Measurements from ENCODE around the gene TUBA3E. TPM values are rescaled to one million over a fixed set of nuclear protein-coding genes. Genes with fewer than 3 reads are reported as not detected.
"Not testable (repeated sequence)": the region's sequence is repeated elsewhere in the genome, so short reads cannot be mapped to it uniquely, and the experiment has no call there.

Gene TUBA3E
- total and polyA plus RNA-seq, 9 donors = 0.07 to 1.3 (median 0.52) TPM; not detected in 4

DNA sequence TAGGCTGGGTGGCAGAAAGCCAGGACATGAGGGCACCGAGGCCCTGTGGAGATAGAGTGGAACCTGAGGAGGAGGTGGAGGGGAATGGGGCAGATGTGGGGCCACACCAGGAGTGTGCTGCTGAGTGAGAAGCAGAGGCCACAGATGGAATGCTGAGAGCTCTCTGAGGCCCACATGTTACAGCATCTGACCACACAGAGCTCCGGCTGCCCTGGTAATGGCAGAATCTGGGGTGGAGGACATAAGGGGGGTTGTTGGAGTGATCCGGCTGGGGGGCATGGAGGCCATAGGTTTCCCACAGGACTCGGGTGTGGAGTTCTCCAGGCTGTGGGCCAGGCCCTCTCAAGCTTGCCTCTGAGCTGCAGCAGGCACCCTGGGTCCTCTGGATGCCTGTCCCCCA lies 12.3 kb downstream of the TUBA3E start:
- DNase-seq = no peak
- Histone ChIP-seq H3K9me3 (no peaks in the 10 kb centered on the region), H3K4me3 (no peak overlapping the region), H3K27ac (no peak overlapping the region), H3K27me3 (no peaks in the 10 kb centered on the region), H3K36me3 (no peaks in the 10 kb centered on the region), H3K4me1 (ENCODE audit: insufficient read depth) (peaks cover 4% of the 10 kb centered on the region)
- intact Hi-C loops (cut with DNase I) = loop anchor here in 3 of 4 donors (5.0 to 10.0 kb wide), 3 partner anchors 149 to 1301 kb away; partner anchors contain the start of gene IMP4 (in 1 of the 3)
- 69 to 77% (median 76%) methylated on average over 4 of the region's 4 CpGs for WGBS, 3 donors
- TF ChIP-seq EP300 (IDR thresholded peaks at IDR 0.05) (no peak), POLR2A (IDR thresholded peaks at IDR 0.05) (no peak)
- TF ChIP-seq, protein P1, sequence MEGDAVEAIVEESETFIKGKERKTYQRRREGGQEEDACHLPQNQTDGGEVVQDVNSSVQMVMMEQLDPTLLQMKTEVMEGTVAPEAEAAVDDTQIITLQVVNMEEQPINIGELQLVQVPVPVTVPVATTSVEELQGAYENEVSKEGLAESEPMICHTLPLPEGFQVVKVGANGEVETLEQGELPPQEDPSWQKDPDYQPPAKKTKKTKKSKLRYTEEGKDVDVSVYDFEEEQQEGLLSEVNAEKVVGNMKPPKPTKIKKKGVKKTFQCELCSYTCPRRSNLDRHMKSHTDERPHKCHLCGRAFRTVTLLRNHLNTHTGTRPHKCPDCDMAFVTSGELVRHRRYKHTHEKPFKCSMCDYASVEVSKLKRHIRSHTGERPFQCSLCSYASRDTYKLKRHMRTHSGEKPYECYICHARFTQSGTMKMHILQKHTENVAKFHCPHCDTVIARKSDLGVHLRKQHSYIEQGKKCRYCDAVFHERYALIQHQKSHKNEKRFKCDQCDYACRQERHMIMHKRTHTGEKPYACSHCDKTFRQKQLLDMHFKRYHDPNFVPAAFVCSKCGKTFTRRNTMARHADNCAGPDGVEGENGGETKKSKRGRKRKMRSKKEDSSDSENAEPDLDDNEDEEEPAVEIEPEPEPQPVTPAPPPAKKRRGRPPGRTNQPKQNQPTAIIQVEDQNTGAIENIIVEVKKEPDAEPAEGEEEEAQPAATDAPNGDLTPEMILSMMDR (IDR thresholded peaks at IDR 0.05) = no peak

DNA sequence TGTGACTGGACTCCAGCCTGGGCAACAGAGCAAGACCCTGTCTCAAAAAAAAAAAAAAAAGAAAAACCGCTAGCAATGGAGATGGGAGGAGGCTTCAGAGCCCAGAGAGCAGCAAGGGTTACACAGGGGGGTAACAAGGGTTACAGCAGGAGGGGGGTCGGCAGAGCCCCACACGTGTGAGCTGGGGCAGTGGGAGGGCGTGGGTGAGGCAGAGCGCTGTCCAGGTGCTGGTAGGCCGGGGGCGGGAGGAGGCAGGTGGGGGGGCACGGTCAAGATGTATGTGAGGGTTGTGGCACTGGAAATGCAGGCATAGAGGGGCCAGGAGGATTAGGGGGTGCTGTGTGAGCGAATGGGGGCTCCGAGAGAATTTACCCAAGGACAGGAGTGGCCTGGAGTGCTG lies 12.8 kb downstream of the TUBA3E start:
- intact Hi-C loops (cut with DNase I) = loop anchor here in 3 of 4 donors (5.0 to 10.0 kb wide), 3 partner anchors 149 to 1302 kb away; partner anchors contain the start of gene IMP4 (in 1 of the 3)
- DNase-seq = no peak
- Histone ChIP-seq H3K36me3 (no peaks in the 10 kb centered on the region), H3K27me3 (no peaks in the 10 kb centered on the region), H3K9me3 (no peaks in the 10 kb centered on the region), H3K4me1 (ENCODE audit: insufficient read depth) (peaks cover 6% of the 10 kb centered on the region), H3K27ac (no peak overlapping the region), H3K4me3 (no peak overlapping the region)
- 77 to 83% (median 81%) methylated on average over 8 to 10 of the region's 10 CpGs for WGBS, 3 donors
- no peak for TF ChIP-seq POLR2A (IDR thresholded peaks at IDR 0.05)
- TF ChIP-seq EP300 (IDR thresholded peaks at IDR 0.05) = no peak
- TF ChIP-seq, protein P1 (IDR thresholded peaks at IDR 0.05) = no peak

DNA sequence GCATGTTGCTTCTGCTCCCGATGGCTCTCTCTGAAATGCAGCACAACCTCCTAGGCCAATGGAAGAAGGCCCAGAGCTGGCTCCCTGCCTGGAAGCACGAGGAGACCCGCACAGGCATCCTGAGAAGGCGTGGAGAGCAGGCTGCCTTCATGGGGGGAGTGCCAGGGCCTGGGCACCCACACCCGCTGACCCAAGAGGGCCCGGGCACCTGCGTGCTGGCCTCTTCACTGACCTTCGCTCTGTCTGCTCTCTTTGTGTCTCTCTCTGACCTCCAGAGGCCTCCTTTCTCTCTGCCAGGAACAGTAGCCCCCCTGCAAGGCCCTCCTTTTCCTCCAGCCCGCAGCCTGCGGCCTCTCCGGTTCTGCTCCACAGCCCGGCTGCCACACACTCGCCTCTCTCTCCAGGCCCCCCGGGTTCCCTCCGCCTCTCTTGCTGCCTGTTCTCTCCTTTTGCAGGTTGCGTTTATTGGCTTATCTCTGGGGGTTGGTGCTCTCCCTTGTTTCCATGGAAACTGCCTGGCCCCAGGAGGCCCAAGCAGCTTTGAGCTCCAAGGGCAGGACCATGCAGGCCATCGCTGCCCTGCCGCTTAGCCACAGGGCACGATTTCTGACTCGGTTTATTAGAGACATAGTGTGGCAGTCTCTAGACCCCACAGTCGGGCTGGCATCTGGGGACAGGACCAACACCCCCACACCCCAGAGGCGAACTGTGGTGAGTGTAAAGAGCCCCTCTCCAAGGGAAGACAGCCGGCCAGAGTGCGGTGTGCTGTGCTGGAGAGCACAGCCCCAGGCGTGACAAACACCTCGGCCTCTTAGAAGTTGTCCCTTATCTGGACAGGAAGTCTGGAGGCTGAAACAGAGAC lies 14.5 kb downstream of the TUBA3E start:
- Histone ChIP-seq H3K4me3 (no peak overlapping the region), H3K27ac (peak overlapping the region in 1 of 2 donors; percentile 38), H3K27me3 (no peaks in the 10 kb centered on the region), H3K36me3 (no peaks in the 10 kb centered on the region), H3K9me3 (no peaks in the 10 kb centered on the region), H3K4me1 (ENCODE audit: insufficient read depth) (peaks cover 7% of the 10 kb centered on the region)
- peak; percentile 63 to 85 (median 66) for DNase-seq
- 40 to 44% (median 43%) methylated on average over 26 of the region's 26 CpGs for WGBS, 3 donors
- TF ChIP-seq POLR2A (IDR thresholded peaks at IDR 0.05) (no peak), EP300 (IDR thresholded peaks at IDR 0.05) (no peak)
- TF ChIP-seq, protein P1 (IDR thresholded peaks at IDR 0.05) = no peak
- intact Hi-C loops (cut with DNase I) = loop anchor here (5.0 to 10.0 kb wide), 4 partner anchors 149 to 161 kb away; partner anchors contain the start of gene IMP4 (in 2 of the 4)

DNA sequence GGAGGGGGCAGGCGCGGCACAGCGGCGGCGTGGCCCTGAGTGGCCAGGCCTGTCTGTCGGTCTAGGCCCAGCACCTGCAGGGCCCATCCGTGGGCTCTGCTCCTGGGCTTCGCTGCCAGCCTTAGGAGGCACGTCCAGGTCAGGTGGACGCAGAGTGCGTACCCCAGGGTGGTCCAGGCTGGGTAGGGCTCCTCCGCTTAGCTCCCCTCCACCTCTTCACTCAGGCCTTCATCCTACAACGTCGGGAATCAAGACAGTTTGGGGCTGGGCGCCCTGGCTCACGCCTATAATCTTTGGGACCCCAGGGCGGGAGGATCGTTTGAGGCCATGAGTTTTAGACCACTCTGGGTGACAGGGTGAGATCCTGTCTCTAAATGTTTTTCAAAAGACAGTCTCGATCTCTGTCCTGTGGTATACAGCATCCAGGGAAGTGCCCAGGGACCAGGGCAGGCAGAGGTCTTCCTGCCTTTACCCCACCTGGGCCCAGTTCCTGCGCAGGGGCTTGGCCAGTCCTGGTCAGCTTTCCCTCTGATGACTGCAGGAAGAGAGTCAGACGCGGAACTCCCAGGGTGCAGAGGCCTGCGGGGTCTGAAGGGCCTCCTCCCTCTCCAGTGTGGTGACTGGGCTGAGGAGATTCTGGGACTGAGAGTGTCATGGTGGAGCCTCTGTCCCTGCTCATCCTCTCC lies 15.3 kb downstream of the TUBA3E start:
- Histone ChIP-seq H3K27ac (peak overlapping the region; percentile 17 to 69), H3K4me3 (peak overlapping the region; percentile 96)
- intact Hi-C loops (cut with DNase I) = loop anchor here (5.0 to 10.0 kb wide), 4 partner anchors 149 to 162 kb away; partner anchors contain the start of gene IMP4 (in 2 of the 4)
- H3K4me1 ChIP-seq (ENCODE audit: insufficient read depth); H3K9me3 ChIP-seq; H3K36me3 ChIP-seq; H3K27me3 ChIP-seq: not testable (repeated sequence)
- WGBS, 3 donors = 7 to 14% (median 14%) methylated on average over 17 to 23 of the region's 23 CpGs
- DNase-seq = peak in 2 of 5 donors; percentile 36 to 48

All from ovary (tissue), 9 donors.